Erythroblast (primary cell): ENCODE data around the gene MAST4.

Experiments used
- GATA1 ChIP-seq: IDR thresholded peaks from 2 replicates; pipeline ENCODE4 v1.6.1; 2011; ENCODE audit warnings: low read depth, mild to moderate bottlenecking, control low read depth, low read length, moderate library complexity
- POLR2A ChIP-seq: IDR thresholded peaks from 2 replicates; pipeline ENCODE4 v1.6.1; 2011; ENCODE audit warnings: mild to moderate bottlenecking, low read length

- TF ChIP-seq POLR2A (no peak), GATA1 (no peak)
These were observed 21.2 kb downstream of the MAST4 start for GRCh38 chr5:66617226-66617861.
